Breast epithelium (tissue), 3 donors: ENCODE data around the gene CMTM7.

Experiments
- POLR2A ChIP-seq: fragments of 450-650 bp; IDR thresholded peaks from one replicate; pipeline ENCODE4 v1.6.1; 2016; ENCODE audit warnings: antibody characterized with exemption, mild to moderate bottlenecking, moderate library complexity
- POLR2AphosphoS5 ChIP-seq, 3 donors: sonication (generic); formaldehyde crosslinking; IDR thresholded peaks; one replicate each; pipeline ENCODE4 v1.6.1; 2017; ENCODE audit warnings: antibody characterized with exemption in 3 of 3
- TF ChIP-seq, protein P1 (sequence below), 3 donors: fragments of 450-650 bp; IDR thresholded peaks; one replicate each; pipeline ENCODE4 v1.5.1; 2016 to 2017; ENCODE audit warnings: antibody characterized with exemption in 3 of 3, mild to moderate bottlenecking in 3 of 3, moderate library complexity in 3 of 3

DNA sequence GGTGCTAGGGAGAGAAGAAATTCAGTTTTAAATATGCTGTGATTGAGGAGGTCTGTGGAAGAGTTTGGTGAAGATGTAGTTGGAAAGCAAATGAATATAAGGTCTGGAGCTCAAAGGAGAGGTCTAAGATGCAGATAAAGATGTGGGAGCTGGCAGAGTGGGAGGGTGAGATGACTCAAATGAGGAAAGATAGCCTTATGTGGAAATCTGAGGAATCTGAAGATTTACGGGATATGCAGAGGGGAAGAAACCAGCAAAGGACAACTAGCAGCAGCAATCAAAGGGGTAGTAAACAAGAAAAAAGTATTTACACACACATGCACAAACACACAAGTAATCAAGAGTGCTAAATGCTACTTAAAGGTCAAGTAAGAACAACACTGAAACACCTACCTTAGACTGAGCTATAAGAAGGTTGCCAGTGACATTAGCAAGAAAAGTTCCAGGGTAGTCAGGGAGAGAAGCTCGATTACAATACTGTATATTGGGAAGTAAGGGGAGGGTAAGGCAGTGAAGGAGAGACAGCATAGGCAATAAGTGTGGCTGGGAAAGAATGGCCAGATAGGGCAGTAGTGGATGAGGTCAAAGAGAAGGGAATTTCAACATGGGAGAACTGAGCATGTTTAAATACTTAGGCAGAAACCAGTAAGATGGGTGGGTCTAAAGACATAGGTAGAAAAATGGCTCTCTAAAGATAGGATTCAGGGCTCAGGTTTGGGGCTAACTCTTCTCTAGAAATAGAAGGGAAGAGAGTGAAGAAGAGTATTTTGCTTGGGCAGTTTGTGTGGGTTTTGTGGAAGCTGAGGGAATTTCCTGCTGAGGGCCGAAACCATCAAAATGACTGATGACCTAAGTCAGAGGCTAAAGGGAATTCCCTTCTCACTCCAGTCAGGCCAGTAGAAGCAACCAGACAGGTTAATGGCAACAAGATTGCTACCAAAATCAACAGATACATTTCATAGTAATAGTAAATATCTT, 102.1 kb downstream of the CMTM7 start:
- TF ChIP-seq POLR2AphosphoS5 (IDR thresholded peaks at IDR 0.05), result no peak
- no peak for TF ChIP-seq POLR2A
- TF ChIP-seq, protein P1, sequence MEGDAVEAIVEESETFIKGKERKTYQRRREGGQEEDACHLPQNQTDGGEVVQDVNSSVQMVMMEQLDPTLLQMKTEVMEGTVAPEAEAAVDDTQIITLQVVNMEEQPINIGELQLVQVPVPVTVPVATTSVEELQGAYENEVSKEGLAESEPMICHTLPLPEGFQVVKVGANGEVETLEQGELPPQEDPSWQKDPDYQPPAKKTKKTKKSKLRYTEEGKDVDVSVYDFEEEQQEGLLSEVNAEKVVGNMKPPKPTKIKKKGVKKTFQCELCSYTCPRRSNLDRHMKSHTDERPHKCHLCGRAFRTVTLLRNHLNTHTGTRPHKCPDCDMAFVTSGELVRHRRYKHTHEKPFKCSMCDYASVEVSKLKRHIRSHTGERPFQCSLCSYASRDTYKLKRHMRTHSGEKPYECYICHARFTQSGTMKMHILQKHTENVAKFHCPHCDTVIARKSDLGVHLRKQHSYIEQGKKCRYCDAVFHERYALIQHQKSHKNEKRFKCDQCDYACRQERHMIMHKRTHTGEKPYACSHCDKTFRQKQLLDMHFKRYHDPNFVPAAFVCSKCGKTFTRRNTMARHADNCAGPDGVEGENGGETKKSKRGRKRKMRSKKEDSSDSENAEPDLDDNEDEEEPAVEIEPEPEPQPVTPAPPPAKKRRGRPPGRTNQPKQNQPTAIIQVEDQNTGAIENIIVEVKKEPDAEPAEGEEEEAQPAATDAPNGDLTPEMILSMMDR (IDR thresholded peaks at IDR 0.05), result no peak
